HepG2 (cell line): ENCODE results near the gene MED25. TPM values are rescaled to one million over a fixed set of nuclear protein-coding genes. Genes with fewer than 3 reads are reported as not detected.

Experiments
- BRD4 ChIP-seq: sonication (generic); formaldehyde crosslinking; IDR thresholded peaks from 2 replicates; pipeline ENCODE4 v1.4.0; 2020; ENCODE audit warnings: missing genetic modification reagents
- CENPX ChIP-seq: sonication (generic); formaldehyde crosslinking; IDR thresholded peaks from 2 replicates; pipeline ENCODE4 v1.9.0; 2021; ENCODE audit warnings: mild to moderate bottlenecking, missing genetic modification reagents, moderate library complexity
- JDP2 ChIP-seq: sonication (generic); formaldehyde crosslinking; IDR thresholded peaks from 2 replicates; pipeline ENCODE4 v1.8.1; 2022; ENCODE audit warnings: missing genetic modification reagents, borderline replicate concordance
- NPAS2 ChIP-seq: sonication (generic); formaldehyde crosslinking; IDR thresholded peaks from 2 replicates; pipeline ENCODE4 v1.8.0; 2022; ENCODE audit warnings: mild to moderate bottlenecking, missing genetic modification reagents, borderline replicate concordance
- RBM22 ChIP-seq: fragments of 200-400 bp; formaldehyde crosslinking; optimal IDR thresholded peaks from 2 replicates; pipeline ENCODE3; 2017; ENCODE audit warnings: mild to moderate bottlenecking, low read length, moderate library complexity
- RNF2 ChIP-seq: fragments of 450-650 bp; conservative IDR thresholded peaks from 2 replicates; pipeline ENCODE4 v1.6.1; 2016; ENCODE audit warnings: low read depth
- RORA ChIP-seq: sonication (generic); formaldehyde crosslinking; IDR thresholded peaks from 2 replicates; pipeline ENCODE4 v1.5.0; 2020; ENCODE audit warnings: mild to moderate bottlenecking, missing genetic modification reagents, moderate library complexity
- SMYD3 ChIP-seq: sonication (generic); formaldehyde crosslinking; IDR thresholded peaks from 2 replicates; pipeline ENCODE4 v1.8.1; 2023; ENCODE audit warnings: mild to moderate bottlenecking, missing genetic modification reagents
- ZMYM3 ChIP-seq: sonication (generic); formaldehyde crosslinking; IDR thresholded peaks from 2 replicates; pipeline ENCODE4 v1.5.1; 2020; ENCODE audit warnings: mild to moderate bottlenecking, missing genetic modification reagents
- ZNF33B ChIP-seq: sonication (generic); formaldehyde crosslinking; IDR thresholded peaks from 2 replicates; pipeline ENCODE4 v1.5.1; 2020; ENCODE audit warnings: mild to moderate bottlenecking, missing genetic modification reagents
- ZNF350 ChIP-seq: sonication (generic); formaldehyde crosslinking; IDR thresholded peaks from 2 replicates; pipeline ENCODE4 v1.4.0; 2020; ENCODE audit warnings: mild to moderate bottlenecking, low read depth, missing genetic modification reagents, borderline replicate concordance
- ZNF446 ChIP-seq: sonication (generic); formaldehyde crosslinking; IDR thresholded peaks from 2 replicates; pipeline ENCODE4 v1.5.0; 2020; ENCODE audit warnings: mild to moderate bottlenecking, missing genetic modification reagents
- ZNF468 ChIP-seq: sonication (generic); formaldehyde crosslinking; IDR thresholded peaks from 2 replicates; pipeline ENCODE4 v1.8.0; 2022; ENCODE audit warnings: mild to moderate bottlenecking, moderate library complexity, missing genetic modification reagents
- ZSCAN20 ChIP-seq: sonication (generic); formaldehyde crosslinking; IDR thresholded peaks from 2 replicates; pipeline ENCODE4 v1.4.0; 2020; ENCODE audit warnings: missing genetic modification reagents, mild to moderate bottlenecking, borderline replicate concordance
- polyA plus RNA-seq, 8 experiments: library from polyadenylated mRNA; depleted of rRNA in 3 of 8; stranded (reverse) in 7 of 8; unstranded in 1 of 8; fragments of >200 nt; fragmentation: Illumina TruSeq in 4 of 8; extraction: Trizol in 4 of 8; gene quantifications; 2 replicates each; pipeline versions ENCODE4 v1.2.1 to v1.2.3, GENCODE V29; 2011 to 2016; ENCODE audit warnings: low read depth in 4 of 8, missing spikeins in 1 of 8, mixed read lengths in 1 of 8; ENCODE audit not compliant: insufficient read depth in 1 of 8
- total RNA-seq, 5 experiments: library from RNA; depleted of rRNA; stranded (reverse); fragments of >200 nt; fragmentation: Illumina TruSeq; extraction: Trizol; gene quantifications; 2 replicates each; pipeline ENCODE4 v1.2.3, GENCODE V29; 2016; ENCODE audit warnings: low read depth in 1 of 5
- TF ChIP-seq, protein P1 (sequence below): sonication (generic); formaldehyde crosslinking; IDR thresholded peaks from 2 replicates; pipeline ENCODE4 v1.5.0; 2020; ENCODE audit warnings: mild to moderate bottlenecking, missing genetic modification reagents
- TF ChIP-seq, protein P2 (sequence below): sonication (generic); formaldehyde crosslinking; IDR thresholded peaks from 2 replicates; pipeline ENCODE4 v1.9.0; 2022; ENCODE audit warnings: low read depth, missing genetic modification reagents
- TF ChIP-seq, protein P3 (sequence below): sonication (generic); formaldehyde crosslinking; IDR thresholded peaks from 2 replicates; pipeline ENCODE4 v1.4.0; 2020; ENCODE audit warnings: missing genetic modification reagents
- TF ChIP-seq, protein P4 (sequence below): sonication (generic); formaldehyde crosslinking; IDR thresholded peaks from 2 replicates; pipeline ENCODE4 v1.5.1; 2020; ENCODE audit warnings: mild to moderate bottlenecking, moderate library complexity, missing genetic modification reagents

Gene MED25
- total and polyA plus RNA-seq, 2 of the 13 experiments (the other 11 are each of a cell fraction or from before 2014, with no cell fraction given), result 11.1 to 15.1 TPM

DNA sequence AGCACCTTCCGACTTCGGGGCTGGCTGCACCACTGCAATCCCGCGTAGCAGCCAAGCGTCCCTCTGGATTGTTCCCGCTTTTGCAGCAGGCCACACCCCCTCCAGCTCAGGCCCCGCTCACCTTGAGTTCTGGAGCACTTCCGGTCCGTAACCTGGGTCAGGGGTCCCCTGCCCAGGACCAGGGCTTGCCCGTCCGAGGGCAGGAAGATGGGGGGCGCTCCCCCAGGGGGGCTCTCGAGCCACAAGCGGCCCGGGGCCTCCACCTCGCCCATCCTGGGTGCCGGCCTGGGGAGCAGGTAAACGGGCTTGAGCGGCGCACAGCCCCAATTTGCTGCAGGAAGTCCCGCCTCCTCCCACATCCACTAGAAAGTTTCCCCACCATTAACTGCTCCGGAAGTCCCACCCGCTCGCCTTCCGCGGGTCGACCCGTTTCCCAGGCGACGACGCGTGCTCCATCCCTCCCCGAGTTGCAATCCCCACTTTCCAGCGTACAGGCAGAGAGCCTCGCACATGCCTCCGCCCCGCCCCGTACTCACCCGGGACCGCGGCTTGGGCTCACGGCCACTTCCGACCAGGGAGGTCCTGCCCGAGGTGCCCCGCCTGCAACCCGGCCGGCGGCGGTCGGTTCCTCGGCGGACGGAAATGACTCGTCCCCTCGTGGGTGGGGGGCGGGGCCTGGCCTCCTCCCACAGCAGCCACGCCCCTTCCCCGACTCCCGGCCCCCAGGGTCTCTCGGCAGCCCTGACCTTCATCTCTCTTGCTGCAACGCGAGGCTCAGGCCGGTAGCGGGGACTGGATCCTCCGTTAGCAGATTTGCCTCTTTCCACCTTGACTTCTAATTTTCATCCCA, 49.1 kb downstream of the MED25 start, which contains the start of gene PNKP (continued):
- TF ChIP-seq ZSCAN20 (CRISPR knock-in tag) (0 out of 2 replicates have a peak, but pooled peaks have one; percentile 12), NPAS2 (CRISPR knock-in tag) (no peak), ZNF350 (CRISPR knock-in tag) (peak; percentile 58; the same call in 1 of the 2 replicates), ZNF446 (CRISPR knock-in tag) (0 out of 2 replicates have a peak, but pooled peaks have one; percentile 59), ZNF468 (CRISPR knock-in tag) (no peak), BRD4 (CRISPR knock-in tag) (peak; percentile 43; the same call in 1 of the 2 replicates), SMYD3 (CRISPR knock-in tag) (0 out of 2 replicates have a peak, but pooled peaks have one; percentile 82), JDP2 (CRISPR knock-in tag) (no peak), ZNF33B (CRISPR knock-in tag) (no peak), RNF2 (0 out of 2 replicates have a peak, but pooled peaks have one; percentile 24), RBM22 (no peak), CENPX (CRISPR knock-in tag) (no peak), ZMYM3 (no peak), RORA (CRISPR knock-in tag) (no peak)
- TF ChIP-seq, protein P1, sequence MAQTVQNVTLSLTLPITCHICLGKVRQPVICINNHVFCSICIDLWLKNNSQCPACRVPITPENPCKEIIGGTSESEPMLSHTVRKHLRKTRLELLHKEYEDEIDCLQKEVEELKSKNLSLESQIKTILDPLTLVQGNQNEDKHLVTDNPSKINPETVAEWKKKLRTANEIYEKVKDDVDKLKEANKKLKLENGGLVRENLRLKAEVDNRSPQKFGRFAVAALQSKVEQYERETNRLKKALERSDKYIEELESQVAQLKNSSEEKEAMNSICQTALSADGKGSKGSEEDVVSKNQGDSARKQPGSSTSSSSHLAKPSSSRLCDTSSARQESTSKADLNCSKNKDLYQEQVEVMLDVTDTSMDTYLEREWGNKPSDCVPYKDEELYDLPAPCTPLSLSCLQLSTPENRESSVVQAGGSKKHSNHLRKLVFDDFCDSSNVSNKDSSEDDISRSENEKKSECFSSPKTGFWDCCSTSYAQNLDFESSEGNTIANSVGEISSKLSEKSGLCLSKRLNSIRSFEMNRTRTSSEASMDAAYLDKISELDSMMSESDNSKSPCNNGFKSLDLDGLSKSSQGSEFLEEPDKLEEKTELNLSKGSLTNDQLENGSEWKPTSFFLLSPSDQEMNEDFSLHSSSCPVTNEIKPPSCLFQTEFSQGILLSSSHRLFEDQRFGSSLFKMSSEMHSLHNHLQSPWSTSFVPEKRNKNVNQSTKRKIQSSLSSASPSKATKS (CRISPR knock-in tag), result no peak
- TF ChIP-seq, protein P2, sequence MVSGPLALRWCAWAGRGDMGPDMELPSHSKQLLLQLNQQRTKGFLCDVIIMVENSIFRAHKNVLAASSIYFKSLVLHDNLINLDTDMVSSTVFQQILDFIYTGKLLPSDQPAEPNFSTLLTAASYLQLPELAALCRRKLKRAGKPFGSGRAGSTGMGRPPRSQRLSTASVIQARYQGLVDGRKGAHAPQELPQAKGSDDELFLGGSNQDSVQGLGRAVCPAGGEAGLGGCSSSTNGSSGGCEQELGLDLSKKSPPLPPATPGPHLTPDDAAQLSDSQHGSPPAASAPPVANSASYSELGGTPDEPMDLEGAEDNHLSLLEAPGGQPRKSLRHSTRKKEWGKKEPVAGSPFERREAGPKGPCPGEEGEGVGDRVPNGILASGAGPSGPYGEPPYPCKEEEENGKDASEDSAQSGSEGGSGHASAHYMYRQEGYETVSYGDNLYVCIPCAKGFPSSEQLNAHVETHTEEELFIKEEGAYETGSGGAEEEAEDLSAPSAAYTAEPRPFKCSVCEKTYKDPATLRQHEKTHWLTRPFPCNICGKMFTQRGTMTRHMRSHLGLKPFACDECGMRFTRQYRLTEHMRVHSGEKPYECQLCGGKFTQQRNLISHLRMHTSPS, result peak; percentile 71
- TF ChIP-seq, protein P3, sequence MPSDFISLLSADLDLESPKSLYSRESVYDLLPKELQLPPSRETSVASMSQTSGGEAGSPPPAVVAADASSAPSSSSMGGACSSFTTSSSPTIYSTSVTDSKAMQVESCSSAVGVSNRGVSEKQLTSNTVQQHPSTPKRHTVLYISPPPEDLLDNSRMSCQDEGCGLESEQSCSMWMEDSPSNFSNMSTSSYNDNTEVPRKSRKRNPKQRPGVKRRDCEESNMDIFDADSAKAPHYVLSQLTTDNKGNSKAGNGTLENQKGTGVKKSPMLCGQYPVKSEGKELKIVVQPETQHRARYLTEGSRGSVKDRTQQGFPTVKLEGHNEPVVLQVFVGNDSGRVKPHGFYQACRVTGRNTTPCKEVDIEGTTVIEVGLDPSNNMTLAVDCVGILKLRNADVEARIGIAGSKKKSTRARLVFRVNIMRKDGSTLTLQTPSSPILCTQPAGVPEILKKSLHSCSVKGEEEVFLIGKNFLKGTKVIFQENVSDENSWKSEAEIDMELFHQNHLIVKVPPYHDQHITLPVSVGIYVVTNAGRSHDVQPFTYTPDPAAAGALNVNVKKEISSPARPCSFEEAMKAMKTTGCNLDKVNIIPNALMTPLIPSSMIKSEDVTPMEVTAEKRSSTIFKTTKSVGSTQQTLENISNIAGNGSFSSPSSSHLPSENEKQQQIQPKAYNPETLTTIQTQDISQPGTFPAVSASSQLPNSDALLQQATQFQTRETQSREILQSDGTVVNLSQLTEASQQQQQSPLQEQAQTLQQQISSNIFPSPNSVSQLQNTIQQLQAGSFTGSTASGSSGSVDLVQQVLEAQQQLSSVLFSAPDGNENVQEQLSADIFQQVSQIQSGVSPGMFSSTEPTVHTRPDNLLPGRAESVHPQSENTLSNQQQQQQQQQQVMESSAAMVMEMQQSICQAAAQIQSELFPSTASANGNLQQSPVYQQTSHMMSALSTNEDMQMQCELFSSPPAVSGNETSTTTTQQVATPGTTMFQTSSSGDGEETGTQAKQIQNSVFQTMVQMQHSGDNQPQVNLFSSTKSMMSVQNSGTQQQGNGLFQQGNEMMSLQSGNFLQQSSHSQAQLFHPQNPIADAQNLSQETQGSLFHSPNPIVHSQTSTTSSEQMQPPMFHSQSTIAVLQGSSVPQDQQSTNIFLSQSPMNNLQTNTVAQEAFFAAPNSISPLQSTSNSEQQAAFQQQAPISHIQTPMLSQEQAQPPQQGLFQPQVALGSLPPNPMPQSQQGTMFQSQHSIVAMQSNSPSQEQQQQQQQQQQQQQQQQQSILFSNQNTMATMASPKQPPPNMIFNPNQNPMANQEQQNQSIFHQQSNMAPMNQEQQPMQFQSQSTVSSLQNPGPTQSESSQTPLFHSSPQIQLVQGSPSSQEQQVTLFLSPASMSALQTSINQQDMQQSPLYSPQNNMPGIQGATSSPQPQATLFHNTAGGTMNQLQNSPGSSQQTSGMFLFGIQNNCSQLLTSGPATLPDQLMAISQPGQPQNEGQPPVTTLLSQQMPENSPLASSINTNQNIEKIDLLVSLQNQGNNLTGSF, result no peak
- TF ChIP-seq, protein P4, sequence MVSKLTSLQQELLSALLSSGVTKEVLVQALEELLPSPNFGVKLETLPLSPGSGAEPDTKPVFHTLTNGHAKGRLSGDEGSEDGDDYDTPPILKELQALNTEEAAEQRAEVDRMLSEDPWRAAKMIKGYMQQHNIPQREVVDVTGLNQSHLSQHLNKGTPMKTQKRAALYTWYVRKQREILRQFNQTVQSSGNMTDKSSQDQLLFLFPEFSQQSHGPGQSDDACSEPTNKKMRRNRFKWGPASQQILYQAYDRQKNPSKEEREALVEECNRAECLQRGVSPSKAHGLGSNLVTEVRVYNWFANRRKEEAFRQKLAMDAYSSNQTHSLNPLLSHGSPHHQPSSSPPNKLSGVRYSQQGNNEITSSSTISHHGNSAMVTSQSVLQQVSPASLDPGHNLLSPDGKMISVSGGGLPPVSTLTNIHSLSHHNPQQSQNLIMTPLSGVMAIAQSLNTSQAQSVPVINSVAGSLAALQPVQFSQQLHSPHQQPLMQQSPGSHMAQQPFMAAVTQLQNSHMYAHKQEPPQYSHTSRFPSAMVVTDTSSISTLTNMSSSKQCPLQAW (CRISPR knock-in tag), result peak; percentile 49
